GM19438 (cell line): Measurements from ENCODE around the gene DSCAML1.

Experiments used
- ATAC-seq: cut with Tn5 transposase; IDR thresholded peaks from one replicate; pipeline ENCODE4 v1.9.1; 2021; ENCODE audit warnings: low read depth; ENCODE audit not compliant: unreplicated experiment

Gene DSCAML1

DNA sequence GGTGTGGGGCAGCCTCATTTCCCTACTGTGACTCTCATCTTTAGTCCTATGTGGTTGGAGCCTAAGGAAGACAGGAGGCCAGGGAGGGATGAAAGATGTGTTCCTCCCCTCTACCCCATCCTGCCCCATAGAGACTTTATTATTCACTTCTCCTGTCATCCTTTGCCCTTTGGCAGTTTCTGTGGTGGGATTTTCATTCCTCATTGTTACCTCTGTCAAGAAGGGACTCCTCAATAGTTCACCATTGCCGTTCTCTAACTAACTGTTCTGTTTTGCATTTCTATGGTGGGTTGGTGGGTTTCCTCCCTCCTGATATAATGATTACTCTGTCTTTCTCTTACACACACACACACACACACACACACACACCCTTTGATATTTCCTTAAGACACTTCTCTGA lies 202.3 kb downstream of the DSCAML1 start:
- no peak for ATAC-seq

DNA sequence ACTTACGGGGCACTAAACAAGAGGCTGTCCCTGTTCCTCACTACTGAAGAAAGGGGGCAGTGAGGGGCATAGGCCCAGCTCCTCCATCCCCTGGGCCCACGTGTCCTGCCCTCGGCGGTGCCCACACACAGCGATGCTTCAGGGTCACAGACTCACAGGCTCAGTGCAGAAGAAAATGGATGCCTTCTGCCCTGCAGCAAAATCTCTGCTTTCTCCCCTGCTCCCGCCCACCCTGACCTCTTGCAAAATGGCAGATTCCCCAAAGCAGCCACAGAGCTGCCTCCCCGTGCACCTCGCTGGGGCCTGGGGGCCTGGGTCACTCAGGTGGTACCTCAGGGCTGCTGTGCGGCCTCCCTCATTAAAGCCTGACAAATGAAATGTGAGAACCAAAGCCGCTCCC lies 204.0 kb downstream of the DSCAML1 start:
- no peak for ATAC-seq

DNA sequence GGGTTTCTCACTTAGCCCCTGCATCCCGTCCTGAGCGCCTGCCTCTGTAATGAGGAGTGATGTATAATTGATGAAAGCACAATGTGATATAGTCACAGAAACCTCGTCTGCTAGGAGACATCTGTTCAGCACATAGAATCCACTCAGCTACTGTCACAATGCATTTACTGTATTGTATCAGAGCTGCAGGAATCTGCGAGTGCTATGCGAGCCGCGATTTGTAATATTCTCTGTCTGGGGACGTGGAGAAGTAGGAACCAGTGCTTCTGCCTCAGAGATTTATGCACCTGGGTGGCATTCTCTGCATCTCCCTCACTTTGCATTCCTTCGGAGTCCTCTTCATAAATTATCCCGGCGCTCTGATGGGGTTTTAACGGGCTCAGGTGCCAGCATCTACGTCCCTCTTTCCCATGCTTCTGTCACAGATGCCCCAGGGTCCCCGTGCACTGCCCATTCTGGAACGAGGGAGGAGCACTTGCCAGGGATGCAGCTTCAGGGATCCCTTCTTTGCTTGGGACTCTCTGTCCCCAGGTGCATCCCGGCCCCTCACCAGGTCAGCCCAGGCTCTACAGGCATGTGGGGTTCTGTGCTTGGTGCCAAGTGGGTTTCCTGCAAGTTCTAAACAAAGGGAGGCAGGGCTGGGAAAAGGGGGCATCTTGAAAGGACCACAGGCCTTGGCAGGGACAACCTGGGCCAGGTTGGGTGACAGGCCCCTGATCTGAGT lies 205.5 kb downstream of the DSCAML1 start:
- ATAC-seq: no peak

DNA sequence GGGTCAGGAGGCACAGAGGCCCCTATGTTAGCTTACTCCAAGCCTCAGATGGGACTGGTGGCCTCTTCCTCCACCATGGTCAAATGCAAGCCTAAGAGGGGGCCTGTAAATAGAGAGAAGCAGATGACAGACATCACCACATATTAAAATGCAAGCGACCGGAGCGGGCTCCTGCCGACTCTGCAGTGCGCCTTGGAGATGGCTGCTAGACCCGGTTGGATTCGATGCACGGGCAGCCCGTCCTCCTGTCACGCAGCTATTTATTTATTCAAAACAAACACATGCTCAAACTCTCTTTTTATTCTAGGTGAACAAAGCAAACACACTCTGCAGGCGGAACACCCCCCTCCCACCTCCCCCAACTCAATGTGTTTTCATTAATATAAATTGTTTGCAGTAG lies 208.0 kb downstream of the DSCAML1 start:
- no peak for ATAC-seq

DNA sequence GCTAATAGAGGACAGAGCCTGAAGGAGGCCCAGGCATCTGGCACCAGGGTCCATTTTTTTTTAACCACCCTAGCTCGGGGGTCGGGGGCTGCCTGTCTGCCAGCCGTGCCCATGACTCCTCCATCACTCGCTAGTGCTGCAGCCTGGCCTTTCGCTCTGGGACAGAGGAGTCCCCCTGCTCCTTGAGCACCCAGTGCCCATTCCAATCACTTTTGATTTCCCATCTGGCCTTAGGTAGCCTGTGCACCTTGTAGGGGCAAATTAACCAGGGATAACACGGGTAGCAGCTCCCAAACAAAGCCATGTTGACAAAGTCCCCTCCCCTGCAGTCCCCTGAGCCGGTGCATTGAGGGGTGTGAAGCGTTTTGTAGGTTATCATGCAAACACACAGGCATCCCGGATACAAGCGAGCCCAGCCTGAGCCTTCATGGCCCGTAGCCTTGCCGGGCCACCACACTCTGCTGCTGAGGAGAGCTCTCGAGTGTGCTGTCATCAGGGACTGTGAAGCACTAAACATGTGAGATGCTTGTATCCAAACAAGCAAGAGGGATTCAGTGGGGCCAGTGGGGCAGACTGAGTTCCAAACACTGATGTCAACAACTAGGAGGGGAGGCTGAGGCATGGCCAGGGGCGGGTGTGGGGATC lies 208.7 kb downstream of the DSCAML1 start:
- ATAC-seq: no peak

DNA sequence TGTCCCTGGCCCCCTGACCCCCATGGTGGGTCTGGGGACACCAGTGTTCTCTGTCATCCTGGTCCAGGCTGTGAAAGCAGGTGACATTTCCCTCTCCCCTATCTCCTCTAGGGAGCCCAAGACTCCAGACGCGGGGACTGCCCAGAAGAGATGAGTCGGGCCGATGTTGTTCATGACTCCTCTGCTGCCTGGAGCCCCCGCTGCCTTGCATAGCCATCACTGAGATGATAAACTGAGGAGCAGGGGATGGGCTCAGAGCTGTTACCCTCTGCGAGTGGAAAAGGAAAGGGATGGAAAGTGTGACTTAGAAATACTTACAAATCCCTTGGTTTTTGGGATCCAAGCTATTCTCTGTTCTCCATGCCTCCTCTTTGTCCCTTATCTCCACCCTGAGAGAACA lies 209.6 kb downstream of the DSCAML1 start:
- ATAC-seq: no peak

DNA sequence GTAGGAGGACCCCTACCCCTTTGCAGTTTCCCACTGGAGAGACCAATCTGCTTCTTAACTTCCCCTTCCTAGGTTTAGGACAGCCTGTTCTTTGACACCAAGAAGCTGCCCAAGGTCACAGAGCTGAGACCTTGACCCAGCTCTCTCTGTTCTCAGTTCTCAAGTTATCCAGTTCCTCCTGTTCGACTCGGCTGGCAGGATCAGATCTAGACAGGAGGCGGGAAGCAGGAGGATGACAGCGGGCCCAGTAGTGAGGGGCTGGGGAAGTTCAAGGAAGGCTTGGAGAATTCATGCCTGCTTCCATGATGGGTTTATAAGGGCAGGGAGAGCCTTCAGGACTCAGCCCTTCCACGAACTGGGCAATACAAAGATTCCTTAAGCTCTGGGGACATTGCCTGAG lies 210.6 kb downstream of the DSCAML1 start:
- ATAC-seq: no peak

DNA sequence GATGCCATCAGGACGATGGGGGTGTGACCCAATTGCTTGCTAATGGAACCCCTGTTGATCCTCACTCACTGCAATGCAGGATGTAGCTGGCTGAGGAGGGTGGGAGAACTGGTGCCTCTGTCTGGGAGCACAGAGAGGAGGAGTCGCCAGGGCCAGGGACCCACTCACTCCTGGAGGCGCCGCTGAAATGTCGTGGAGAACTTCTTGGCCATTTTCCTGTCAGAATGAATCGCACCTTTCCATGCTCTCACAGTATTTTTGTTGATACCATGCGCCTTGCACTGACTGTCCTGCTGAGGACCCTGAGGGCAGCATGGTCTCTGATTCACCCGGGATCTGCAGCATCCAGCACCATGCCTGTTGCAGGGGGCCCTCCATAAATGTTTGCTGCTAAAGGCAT lies 211.4 kb downstream of the DSCAML1 start:
- no peak for ATAC-seq

DNA sequence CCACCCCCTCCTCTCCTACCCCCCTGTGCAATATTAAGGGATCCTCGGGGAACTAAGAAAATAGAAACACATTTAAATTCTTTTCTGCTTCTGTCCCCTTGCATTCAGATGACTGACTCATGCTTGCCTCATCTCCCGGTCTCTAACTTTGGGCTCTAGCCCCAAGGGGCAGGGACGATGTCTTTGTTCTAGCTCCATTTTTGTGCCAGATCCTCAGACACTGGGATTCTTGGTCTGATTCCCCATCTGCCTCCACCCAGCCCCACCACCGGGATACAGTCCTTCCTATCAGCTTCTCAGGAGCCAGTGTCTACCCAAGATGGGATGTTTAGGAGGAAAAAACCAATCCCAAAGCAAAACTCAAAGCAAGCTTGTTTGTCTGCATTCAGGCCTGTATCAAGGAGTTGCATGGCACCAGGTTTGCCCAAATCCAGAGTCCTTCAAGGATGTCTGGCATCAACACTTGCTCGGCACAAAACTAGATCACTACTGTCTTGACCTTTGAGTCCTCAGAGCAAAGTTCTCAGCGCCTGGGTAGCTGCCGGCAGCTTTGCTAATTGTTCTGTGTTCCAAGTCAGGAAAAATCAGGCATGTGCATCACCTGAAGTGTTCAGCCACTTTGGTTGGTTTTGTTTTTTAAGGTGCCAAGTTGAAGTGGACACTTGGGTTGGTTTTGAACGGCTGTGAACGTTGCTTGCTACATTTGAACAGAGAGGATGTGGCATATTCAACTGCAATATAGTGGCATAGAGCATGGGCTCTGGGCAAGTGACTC lies 212.8 kb downstream of the DSCAML1 start:
- ATAC-seq: no peak

DNA sequence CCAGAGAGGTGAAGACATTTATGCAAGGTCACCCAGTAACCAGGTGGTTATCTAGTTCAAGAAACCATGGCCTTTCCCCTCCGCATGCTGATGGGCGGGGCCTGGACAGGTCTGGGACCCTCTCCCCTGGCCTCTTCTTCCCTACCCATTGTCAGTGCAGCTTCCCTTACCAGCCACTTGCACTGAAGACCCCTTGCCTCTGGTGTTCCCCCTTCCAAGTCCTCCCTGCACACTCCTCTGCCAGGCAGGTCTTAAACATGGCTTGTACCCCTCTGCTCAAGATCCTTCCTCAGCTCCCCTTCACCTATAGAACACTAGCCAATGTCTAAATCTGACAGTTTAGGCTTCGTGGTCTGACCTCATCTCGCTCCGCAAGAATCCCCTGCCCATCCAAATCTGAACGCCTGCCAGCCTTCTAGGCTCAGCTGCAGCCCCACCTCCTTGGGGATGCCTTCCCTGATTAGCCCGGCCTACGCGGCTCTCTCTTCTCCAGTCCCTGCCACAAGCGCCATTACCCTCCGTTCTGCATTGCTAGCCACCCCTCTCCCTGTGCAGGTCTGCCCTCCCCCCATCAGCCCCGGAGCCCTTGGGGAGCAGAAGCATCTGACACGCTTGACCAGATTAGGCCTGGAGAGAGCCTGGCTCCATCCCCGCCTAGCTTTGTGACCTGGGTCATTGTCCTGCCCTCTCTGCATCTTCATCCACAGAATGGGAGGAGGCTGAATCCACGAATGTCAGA lies 213.8 kb downstream of the DSCAML1 start:
- ATAC-seq: no peak

DNA sequence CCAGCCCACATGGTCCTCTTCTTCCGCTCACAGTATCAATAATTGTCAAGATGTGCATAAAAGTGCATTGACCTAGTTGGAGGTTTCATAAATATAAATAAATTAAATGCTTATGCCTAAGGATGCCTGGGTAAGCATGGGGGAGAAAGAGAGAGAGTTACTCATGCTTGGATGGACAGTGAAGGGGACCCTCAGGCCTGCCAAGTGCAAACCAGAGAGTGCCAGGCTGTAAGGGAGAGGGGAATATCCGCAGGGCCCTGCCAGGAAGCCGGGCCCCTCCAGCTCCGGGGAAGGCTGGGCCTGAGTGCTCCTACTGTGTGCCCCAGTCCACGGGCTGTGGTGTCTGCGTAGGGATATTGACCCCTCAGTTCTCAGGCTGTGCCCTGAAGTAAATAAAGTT lies 214.6 kb downstream of the DSCAML1 start:
- no peak for ATAC-seq

DNA sequence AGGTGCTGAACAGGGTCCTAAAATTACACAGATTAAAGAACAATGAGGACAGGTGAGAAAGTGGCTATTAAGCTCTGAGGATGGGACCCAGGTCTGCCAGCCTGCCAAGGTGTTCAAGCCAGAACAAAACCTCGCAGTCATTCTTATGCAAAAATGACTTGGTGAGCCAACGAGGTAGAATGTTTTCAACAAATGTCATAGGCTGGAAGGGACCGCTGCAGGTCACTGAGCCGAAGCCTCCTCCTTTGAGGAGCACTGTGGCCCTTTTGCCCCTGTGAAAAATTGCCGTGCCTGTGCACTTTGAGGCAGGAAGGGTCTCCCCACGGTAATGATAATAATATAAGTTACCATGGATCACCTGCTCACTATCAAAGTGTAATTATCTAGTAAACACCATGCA lies 216.2 kb downstream of the DSCAML1 start:
- no peak for ATAC-seq

DNA sequence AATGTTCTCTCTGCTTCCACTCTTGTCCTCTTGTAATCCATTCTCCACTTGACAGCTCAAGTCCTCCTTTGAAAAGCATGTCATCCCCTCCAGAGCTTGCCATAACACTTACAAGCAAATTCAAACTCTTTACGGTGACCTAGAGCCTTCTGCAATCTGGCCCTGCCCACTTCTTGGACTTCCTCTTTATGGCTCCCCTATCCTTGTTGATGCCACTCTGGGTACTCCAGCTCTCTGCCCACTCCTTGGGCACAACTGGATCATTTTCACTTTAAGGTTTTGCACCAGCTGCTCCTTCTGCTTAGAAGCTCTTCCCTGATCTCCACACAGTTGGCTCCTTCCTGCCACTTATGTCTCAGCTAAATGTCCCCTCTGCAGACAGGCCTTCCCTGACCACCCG lies 217.9 kb downstream of the DSCAML1 start:
- ATAC-seq: no peak

DNA sequence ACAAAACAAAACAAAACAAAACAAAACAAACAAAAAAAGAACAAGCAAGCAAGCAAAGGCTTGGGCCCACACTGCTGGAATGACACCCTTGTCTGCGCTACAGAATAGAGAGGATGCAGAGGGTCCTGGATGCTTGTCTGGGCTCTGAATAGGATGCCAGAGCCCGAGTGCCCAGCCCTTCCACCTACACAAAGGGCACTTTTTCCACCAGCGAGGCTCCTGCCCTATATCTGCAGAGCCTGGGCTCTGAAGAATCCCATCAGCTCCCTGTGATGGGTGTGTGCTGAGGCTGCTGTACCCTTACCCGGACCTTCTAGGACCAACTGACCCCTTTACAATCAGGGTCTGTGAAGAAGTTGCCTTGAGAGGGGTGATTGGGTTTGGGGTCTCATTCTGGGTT lies 221.2 kb downstream of the DSCAML1 start:
- ATAC-seq: no peak

DNA sequence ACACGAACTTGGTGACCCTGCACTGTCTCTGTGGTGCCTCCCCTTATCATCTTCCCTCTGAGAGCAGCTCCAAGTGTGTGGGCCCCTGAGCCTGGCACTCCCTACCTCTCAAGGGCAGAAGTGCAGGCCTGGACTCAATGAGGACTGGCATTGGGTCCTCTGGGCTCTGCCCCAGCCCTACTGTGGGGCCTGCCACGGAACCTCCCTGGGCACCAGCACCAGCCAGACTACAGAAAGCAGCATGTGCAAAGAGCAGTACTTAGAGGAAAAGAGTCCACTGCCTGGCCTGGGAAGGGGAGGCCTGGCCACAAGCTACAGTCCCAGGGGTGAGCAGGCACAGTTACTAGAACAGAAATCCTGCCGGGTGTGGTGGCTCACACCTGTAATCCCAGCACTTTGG lies 222.5 kb downstream of the DSCAML1 start:
- no peak for ATAC-seq

DNA sequence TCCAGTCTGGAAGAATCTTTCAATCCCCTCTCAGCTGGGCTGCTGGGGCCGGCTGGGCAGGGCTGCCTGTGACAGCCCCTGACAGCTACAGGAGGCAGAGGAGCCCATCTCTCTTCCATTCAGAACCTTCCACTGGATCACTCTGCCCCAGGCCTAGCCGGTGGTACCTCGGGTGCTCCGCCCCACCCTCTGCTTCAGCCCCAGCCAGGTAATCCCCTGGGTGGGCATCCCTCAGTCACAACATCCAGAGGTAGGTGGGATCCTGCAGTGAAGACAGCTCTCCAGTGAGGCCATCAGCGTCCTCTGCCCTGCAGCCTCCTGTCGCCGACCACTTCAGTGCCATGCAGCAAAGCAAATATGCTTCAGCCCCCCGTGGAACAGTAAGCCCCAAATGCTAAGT lies 223.7 kb downstream of the DSCAML1 start:
- ATAC-seq: no peak

DNA sequence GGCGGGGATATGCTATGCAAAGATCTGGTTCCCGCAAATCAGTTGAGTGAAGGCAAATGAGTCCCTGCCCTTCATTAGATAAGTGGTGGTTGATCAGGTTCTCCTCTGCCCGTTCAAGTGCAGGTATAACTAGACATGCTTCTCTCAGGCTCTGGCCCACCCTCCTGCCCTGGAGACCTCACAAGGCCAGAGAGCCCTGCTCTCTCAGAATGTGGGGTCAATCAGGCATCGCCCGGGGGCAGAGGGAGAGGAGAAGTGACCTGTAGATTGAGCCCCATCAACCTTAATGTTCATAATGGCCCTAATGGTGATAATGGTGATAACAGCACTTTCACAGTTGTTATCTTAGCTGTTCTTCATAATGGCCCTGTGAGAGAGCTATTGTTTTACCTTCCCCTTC lies 224.3 kb downstream of the DSCAML1 start:
- no peak for ATAC-seq

DNA sequence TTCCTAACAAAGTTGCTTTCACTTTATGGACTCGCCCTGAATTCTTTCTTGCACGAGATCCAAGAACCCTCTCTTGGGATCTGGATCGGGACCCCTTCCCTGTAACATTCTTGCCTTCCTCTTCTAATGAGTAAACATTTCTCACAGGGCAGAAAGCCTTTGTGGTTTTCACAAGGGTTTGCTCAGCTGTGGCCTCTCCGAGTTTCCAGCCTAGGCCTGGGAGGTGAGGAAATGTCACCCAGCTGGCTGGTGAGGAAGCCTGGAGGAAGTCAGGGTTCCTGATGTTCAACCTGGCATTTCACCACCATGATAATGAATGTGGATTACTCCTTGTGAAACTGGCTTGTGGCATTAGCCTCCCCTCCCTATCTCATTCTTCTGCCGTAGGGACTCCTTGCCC lies 224.9 kb downstream of the DSCAML1 start:
- no peak for ATAC-seq

DNA sequence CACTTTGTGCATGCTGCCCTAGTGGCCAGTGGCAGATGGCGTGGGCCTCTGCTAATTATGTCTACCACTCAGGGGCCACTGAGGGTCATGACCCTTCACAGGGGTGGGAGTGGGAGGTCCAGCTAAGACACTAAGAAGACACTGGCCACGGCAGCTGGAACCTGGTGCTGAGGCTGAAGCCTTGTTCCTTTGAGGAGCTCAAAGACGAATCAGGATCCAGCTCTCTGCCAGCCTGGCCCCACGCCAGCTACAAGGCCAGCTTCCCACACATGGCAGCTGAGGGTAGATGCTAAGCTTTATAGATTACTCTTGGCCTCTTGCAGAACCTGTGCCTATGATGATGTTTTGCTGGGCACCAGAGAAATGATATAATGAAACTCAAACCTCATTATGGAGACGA lies 226.3 kb downstream of the DSCAML1 start:
- no peak for ATAC-seq

DNA sequence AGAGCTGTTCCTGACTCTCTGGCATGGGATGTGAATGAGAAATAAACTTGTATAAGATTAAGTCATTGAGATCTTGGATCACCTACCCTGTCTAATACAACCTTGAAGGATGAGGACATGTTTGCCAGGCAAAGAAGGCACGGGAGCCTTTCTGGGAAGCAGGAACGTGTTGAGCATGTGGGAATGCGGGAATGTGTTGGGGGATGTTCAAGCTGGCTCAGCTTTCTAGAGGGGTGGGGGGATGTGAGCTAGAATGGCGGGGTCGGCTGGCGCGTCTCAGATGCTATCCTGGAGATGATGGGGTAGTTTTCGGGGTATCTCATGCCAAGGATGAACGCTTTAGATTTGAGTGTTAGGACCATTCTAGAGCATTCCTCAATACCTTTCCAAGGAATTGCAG lies 227.1 kb downstream of the DSCAML1 start:
- no peak for ATAC-seq

DNA sequence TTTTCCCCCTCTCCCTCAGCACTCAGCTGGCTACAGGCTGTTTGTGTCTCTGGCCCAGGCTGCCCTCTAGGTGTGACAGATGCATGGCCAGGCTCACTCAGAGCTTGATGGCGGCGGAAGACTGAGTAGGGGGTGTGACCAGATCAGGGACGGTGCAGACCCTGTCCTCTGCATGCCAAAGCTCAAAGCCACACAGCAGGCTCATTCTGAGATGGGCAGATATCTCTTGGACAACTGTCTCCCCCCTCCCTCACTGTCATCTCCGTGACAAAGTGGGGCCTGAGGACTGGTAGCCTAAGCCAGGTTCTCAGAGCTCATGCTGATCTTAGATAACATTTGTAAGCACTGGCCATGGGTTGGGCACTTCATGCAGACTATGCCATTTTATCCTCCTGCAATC lies 231.3 kb downstream of the DSCAML1 start:
- no peak for ATAC-seq
